Gastrocnemius medialis (tissue), 4 donors: ENCODE data around the gene PIGH.

ENCODE experiments used
- CTCF ChIP-seq, 5 experiments: fragments of 450-650 bp in 3 of 5; fragments of 200-600 bp in 2 of 5; sonication (generic) in 2 of 5; IDR thresholded peaks in 4 of 5; conservative IDR thresholded peaks in 1 of 5; 1 replicate in 4 of 5; 2 replicates in 1 of 5; pipeline ENCODE4 v1.5.1; 2016 to 2019; ENCODE audit warnings: antibody characterized with exemption in 5 of 5, mild to moderate bottlenecking in 3 of 5, moderate library complexity in 3 of 5
- POLR2A ChIP-seq, 2 donors: fragments of 450-650 bp; IDR thresholded peaks; one replicate each; pipeline ENCODE4 v1.6.1; 2017; ENCODE audit warnings: antibody characterized with exemption in 2 of 2, mild to moderate bottlenecking in 2 of 2, moderate library complexity in 2 of 2

DNA sequence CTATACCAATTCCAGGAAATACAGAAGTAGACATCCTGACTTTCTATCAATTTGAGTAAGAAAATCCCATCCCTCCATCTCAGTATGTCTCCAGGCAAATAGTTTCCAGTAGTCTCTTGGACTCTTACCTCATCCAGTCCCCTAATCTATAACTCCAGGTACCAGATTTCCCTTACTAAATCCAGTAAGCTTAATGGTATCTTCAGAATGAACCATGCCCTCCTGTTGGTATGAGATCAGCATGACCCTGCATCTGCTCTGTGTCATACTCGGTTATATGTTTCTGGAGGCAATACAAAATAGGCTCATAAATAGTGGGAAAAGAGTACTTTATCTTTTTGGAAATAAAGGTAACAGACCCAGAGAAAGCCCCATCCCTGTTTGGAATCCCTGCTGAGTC lies 18.4 kb downstream of the PIGH start:
- TF ChIP-seq CTCF (IDR thresholded peaks at IDR 0.05 in 4 of 5, conservative IDR thresholded peaks at IDR 0.05 in 1 of 5) (no peak), POLR2A (IDR thresholded peaks at IDR 0.05) (no peak)
